HG02852 (cell line): ENCODE measurements around the gene TRIM24.
"Not testable (repeated sequence)": the region's sequence is repeated elsewhere in the genome, so short reads cannot be mapped to it uniquely, and the experiment has no call there.

Experiments used
- ATAC-seq: cut with Tn5 transposase; IDR thresholded peaks from one replicate; pipeline ENCODE4 v1.9.1; 2021; ENCODE audit warnings: mild to moderate bottlenecking, moderate library complexity; ENCODE audit not compliant: unreplicated experiment

Gene TRIM24

DNA sequence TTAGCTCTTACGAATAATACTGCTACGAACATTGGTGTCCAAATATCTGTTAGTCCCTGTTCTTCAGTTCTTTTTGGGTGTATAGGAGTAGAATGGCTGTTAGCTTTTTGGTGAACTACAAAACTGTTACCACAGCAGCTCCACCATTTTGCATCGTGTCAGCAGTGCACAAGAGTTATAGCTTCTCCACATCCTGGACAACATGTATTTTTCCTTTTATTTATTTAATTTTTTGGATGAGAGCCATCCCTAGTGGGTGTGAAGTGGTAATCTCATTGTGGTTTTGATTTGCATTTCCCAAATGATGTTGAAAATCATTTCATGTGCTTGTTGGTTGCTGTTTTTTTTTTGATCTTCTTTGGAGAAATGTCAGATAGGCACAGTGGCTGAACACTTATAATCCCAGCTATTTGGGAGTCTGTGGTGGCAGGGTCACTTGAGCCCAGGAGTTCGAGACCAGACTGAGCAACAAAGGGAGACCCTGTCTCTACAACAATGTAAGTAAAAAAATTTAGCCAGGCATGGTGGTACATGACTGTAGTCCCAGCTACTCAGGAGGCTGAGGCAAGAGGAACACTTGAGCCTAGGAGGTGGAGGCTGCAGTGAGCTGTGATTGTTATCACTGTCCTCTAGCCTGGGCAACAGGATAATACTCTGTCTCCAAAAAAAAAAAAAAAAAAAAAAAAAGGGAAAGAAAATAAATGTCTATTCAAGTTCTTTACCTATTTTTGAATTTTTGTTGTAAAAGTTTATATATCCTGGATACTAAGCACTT lies 31.7 kb downstream of the TRIM24 start:
- ATAC-seq: no peak

DNA sequence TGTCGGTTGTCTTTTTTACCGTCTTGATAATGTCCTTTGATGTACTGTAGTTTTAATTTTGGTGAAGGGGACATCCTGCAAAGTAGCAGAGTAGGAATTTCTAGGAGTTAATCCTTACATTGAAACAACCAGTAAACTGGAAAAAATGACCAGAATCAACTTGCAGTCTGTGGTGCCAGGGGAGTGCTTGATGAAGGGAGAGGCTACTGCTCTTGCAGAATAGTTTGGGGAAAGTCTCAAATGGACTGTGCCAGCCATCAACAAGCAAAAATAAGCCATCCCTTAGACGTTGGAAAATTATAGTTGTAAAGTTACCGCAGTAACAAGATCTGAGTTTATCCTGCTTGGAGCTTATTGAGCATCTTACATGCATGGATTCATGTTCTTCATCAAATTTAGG lies 32.4 kb downstream of the TRIM24 start:
- no peak for ATAC-seq

- ATAC-seq: no peak
Observed at GRCh38 chr7:138493535-138493934, 33.5 kb downstream of the TRIM24 start.

- no peak for ATAC-seq
Observed at GRCh38 chr7:138495485-138495884, 35.4 kb downstream of the TRIM24 start.

DNA sequence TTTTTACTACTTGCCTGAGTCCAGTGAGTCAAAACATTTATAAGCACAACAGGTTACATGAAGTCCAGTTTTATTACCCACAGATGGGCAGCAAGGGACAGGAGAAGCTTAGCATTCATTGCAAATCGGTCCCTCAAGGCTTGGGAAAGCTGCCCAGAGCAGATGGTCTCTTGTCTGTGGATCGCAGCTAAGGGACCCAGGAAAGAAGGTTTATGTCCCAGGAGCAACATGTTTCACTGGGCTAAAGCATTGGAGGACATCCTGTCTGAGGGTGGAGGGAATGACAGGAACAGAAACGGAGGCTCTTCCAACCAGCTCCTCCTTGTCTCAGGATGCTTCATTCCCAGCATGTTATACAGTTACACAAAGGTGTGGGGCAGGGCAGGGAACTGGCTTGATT lies 39.3 kb downstream of the TRIM24 start:
- ATAC-seq: no peak

DNA sequence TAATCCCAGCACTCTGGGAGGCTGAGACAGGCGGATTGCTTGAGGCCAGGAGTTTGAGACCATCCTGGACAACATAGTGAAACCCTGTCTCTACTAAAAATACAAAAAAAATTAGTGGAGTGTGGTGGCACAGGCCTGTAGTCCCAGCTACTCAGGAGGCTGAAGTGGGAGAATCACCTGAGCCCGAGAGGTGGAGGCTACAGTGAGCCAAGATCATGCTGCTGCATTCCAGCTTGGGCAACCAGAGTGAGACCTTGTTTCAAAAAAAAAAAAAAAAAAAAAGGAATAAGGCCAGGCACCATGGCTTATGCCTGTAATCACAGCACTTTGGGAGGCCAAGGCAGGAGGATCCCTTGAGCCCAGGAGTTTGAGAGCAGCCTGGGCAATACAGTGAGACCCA lies 40.2 kb downstream of the TRIM24 start:
- not testable (repeated sequence) for ATAC-seq

DNA sequence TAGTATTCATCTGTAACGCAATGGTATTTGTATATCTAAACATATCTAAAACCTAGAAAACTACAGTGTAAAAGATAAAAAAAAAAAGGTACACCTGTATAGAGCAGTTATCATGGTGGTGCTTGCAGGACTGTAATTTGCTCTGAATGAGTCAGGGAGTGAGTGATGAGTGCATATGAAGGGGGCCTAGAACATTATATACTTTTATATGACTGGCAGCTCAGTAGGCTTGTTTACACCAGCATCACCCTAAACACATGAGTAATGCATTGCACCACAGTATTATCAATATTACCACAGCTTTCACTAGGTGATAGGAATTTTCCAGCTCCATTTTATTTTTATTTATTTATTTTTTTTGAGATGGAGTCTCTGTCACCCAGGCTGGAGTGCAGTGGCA lies 40.8 kb downstream of the TRIM24 start:
- no peak for ATAC-seq

DNA sequence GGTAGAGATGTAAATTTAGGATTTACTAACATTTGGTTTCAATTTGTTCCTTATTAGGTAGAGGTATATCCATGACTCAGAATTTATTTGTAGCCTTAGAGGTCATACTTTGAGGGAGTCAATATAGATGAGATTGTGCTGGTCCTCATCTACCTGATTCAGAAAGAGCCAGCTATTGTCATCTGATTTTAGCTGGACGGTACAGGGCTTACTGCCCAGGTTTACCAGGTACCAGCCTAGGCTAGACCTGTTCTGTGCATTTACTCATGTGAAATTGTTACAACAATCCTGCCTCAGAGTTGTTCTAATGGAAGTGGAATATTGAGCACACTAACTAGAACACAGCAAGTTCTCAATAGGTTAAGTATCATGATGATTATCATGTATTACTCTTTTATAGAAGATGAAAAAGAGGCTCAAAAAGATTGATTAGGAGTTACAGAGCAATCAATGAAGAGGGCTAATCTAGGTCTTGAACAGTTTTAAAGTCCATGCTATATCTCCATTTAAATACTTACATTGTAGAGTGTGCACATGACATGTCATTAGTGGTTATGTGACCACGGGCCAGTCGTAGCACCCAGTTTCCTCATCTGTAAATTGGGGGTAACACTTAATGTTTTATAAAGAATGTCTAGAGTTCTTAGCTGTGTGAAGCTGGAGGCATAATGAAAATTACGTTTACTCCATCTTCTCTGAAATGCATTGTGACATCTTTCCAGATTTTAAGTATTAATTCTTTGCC lies 42.1 kb downstream of the TRIM24 start:
- no peak for ATAC-seq

DNA sequence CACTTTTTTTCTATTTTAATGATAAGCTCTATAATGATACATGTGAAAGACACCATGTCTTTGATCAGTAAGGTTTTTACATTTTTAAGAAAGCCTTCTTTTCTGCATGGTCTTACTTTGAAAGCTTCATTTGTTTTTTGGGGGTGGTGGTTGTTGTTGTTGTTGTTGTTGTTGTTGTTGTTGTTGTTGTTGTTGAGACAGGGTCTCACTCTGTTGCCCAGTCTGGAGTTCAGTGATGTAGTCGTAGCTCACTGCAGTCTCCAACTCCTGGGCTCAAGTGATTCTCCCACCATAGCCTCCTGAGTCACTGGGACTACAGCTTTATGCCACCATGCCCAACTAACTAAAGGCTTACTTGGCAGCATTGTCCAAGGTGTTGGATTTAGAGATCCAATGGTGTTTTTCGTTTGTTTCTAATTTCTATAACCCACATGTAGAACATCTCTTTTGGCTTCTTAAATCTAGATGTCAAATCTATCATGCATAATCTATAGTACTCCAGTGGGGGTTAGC lies 45.4 kb downstream of the TRIM24 start:
- ATAC-seq: no peak

DNA sequence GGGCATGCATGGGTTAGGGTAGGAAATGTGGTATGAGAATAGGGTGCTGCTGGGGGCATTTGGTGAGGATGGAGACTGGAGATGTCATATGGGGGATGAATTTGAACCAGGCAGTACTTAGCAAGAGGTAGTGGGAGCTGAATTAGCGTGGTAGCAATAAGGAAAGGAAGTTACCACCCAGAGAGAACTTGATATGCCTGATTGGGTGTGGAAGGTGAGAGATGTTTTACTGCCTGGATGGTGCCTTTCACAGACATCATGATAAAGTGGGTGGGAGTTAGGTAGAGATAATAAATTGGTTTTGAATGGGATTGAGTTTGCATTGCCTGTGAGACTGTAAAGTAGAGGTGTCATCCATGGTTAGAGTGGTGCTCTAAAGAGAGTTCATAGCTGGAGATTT lies 46.7 kb downstream of the TRIM24 start:
- no peak for ATAC-seq

GRCh38 chr7:138510003-138510402 lies 49.9 kb downstream of the TRIM24 start:
- ATAC-seq: peak; percentile 71

GRCh38 chr7:138512092-138512858 lies 52.2 kb downstream of the TRIM24 start:
- ATAC-seq: no peak

DNA sequence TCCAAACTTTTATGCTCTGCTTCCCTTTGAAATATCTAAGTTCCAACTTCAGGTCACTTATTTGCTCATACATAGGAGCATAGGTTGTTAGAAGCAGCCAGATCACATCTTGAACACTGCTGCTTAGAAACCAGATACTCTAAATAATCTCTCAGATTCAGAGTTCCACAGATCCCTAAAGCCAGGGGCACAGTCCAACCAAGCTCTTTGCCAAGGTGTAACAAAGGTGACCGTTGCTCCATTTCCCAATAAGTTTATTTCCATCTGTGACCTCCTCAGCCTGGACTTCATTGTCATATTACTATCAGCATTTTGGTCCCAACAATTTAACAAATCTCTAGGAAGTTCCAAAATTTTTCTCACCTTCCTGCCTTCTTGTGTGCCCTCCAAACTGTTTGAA lies 52.8 kb downstream of the TRIM24 start:
- ATAC-seq: no peak

DNA sequence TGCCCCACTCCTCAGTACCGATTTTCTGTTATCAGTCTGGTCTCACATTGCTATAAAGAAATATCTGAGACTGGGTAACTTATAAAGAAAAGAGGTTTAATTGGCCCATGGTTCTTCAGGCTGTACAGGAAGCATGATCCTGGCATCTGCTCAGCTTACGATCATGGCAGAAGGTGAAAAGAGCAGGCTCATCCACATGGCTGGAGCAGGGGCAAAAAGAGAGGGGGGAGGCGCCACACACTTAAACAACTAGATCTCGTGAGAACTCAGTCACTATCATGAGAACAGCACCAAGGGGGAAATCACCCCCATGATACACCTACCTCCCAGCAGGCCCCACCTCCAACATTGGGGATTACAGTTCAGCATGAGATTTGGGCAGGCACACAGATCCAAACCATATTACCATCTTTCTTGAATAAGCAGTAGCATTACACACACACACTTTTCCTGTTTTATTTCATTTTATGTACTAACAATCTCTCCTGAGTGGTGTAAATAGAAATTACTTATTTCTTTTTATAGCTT lies 53.3 kb downstream of the TRIM24 start:
- no peak for ATAC-seq

DNA sequence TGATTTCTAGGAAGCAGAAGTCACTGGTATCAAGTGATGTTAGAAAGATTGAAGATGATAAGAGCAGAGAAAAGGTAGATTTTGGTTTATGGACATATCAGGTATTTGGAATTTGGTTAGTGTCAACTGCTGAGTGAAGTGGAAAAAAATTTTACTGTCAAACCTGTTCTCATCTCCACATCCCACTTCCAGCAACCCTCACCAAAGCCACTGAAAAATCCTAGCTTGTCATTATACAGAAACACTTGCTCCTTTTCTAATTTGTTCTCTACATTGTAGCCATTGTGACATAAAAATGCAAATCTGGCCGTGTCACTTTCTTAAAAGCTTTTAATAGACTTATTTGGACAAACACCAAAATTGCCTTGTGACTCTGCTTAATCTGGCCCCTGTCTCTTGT lies 54.0 kb downstream of the TRIM24 start:
- ATAC-seq: no peak

- no peak for ATAC-seq
Observed at GRCh38 chr7:138515001-138515528, 55.0 kb downstream of the TRIM24 start.

DNA sequence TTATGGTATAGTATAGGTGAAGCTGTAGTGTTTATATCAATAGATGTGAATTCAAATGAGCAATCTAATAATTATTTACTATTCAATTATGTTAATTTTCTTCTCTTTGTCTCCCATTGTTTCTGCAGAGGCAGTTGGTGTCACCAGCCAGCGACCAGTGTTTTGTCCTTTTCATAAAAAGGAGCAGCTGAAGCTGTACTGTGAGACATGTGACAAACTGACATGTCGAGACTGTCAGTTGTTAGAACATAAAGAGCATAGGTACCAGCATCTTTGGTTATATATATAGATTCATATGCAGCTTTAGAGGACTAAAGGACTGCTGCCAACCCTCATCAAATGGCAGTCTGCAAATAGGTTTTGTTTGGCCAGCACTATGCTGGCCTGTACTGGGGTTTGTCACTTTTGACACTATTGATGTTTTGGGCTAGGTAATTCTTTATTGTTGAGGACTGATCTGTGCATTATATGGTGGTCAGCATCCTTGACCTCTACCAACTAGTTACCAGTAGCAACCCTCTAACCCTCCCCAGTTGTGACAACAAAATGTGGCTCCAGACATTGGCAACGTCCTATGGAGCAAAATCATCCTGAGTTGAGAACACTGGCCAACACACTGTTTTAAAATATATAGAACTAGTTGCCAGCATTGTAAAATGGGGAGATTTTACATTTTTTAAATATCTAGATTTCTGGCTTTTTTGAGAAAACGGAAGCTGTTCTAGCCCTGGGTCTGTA lies 59.2 kb downstream of the TRIM24 start:
- ATAC-seq: no peak

GRCh38 chr7:138520742-138521141 lies 60.7 kb downstream of the TRIM24 start:
- ATAC-seq: no peak

DNA sequence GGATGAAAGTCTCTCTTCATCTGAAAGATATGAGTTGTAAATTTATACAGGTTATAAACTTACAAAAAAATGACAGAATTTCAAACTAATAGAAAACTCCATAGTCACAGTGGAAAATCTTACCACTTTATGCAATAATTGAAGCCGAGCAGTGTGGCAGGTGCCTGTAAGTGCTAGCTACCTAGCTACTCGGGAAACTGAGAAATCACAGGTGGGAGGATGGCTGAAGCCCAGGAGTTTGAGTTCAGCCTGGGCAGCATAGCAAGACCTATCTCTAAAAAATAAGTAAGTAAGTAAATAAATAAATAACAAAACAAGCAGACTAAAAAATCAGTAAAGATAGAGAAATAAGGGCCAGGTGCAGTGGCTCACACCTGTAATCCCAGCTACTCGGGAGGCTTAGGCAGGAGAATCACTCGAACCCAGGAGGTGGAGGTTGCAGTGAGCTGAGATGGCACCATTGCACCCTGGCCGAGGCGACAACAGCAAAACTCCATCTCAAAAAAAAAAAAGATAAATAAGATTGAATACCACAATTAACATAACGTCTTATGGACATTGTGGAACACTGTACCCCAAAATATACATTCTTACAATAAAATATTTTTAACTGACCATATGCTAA lies 61.9 kb downstream of the TRIM24 start:
- ATAC-seq: no peak

GRCh38 chr7:138524259-138524658 lies 64.2 kb downstream of the TRIM24 start:
- ATAC-seq: no peak
